ENCODE measurements around the gene LILRA5. TPM values are rescaled to one million over a fixed set of nuclear protein-coding genes. Genes with fewer than 3 reads are reported as not detected.
A peak's percentile ranks its signal among the peaks of the same experiment; 100 is the strongest.

LILRA5 gene
- total RNA-seq, 1 experiment from 2014 or later, result not detected

GRCh38 chr19:54271106-54271505 lies 41.9 kb downstream of the LILRA5 start:
- ChIA-PET POLR2A (ENCODE audit: low non-redundant PET) (no interaction called here), CTCF (no interaction called here)
- H3K9me3 ChIP-seq (ENCODE audit: low read depth, low read length, poor library complexity, severe bottlenecking), result no peaks in the 10 kb centered on the region
- TF ChIP-seq EZH2 (IDR thresholded peaks at IDR 0.05; ENCODE audit: borderline replicate concordance, low read depth, low read length, poor library complexity, severe bottlenecking), result no peak
- no peak for TF ChIP-seq CTCF (conservative IDR thresholded peaks at IDR 0.05; ENCODE audit: low read depth, low read length)
- no peak for DNase-seq (ENCODE audit: low spot score)
- no peaks in the 10 kb centered on the region for H3K4me1 ChIP-seq (ENCODE audit: insufficient read depth, low read length, poor library complexity, severe bottlenecking)
- H3K27ac ChIP-seq (ENCODE audit: low read depth, low read length, poor library complexity, severe bottlenecking), result no peak overlapping the region
- BruUV-seq (replicated peaks), result no TSS peak
- H3K27me3 ChIP-seq (replicated peaks; ENCODE audit: insufficient read depth, low read depth, low read length, poor library complexity), result peaks cover 35% of the 10 kb centered on the region
- no peaks in the 10 kb centered on the region for H3K36me3 ChIP-seq (ENCODE audit: insufficient read depth, low read length, poor library complexity, severe bottlenecking)
- intact Hi-C loops (cut with micrococcal nuclease; ENCODE audit: unreplicated experiment), result no loop called here
- no peak overlapping the region for H3K4me3 ChIP-seq (ENCODE audit: low read depth, low read length, poor library complexity, severe bottlenecking)

DNA sequence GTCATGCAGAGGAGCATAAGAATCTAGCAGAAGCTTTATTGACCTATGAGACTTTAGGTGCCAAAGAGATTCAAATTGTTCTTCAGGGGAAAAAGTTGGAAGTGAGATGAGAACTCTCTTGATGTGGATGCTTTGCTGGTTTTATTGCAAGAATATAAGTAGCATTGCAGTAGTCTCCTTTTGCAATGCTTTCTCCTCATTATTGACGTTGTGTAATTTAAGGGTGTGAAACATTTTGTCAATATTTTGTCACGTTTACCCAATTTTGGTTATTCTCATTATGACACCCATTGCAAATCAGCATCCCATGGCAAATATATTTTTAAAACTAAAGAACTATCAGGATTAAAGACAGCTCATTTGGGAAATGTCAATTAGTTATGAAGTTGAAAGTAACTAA lies 44.0 kb downstream of the LILRA5 start:
- intact Hi-C loops (cut with micrococcal nuclease; ENCODE audit: unreplicated experiment), result no loop called here
- H3K9me3 ChIP-seq (ENCODE audit: low read depth, low read length, poor library complexity, severe bottlenecking), result no peaks in the 10 kb centered on the region
- H3K4me3 ChIP-seq (ENCODE audit: low read depth, low read length, poor library complexity, severe bottlenecking), result no peak overlapping the region
- no TSS peak for BruUV-seq (replicated peaks)
- CTCF ChIA-PET, result no interaction called here
- no peak for TF ChIP-seq CTCF (conservative IDR thresholded peaks at IDR 0.05; ENCODE audit: low read depth, low read length)
- TF ChIP-seq EZH2 (IDR thresholded peaks at IDR 0.05; ENCODE audit: borderline replicate concordance, low read depth, low read length, poor library complexity, severe bottlenecking), result no peak
- H3K4me1 ChIP-seq (ENCODE audit: insufficient read depth, low read length, poor library complexity, severe bottlenecking), result no peaks in the 10 kb centered on the region
- no peak for DNase-seq (ENCODE audit: low spot score)
- H3K27ac ChIP-seq (ENCODE audit: low read depth, low read length, poor library complexity, severe bottlenecking), result no peak overlapping the region
- POLR2A ChIA-PET (ENCODE audit: low non-redundant PET), result no interaction called here
- no peaks in the 10 kb centered on the region for H3K36me3 ChIP-seq (ENCODE audit: insufficient read depth, low read length, poor library complexity, severe bottlenecking)
- peaks cover 23% of the 10 kb centered on the region for H3K27me3 ChIP-seq (replicated peaks; ENCODE audit: insufficient read depth, low read depth, low read length, poor library complexity)

DNA sequence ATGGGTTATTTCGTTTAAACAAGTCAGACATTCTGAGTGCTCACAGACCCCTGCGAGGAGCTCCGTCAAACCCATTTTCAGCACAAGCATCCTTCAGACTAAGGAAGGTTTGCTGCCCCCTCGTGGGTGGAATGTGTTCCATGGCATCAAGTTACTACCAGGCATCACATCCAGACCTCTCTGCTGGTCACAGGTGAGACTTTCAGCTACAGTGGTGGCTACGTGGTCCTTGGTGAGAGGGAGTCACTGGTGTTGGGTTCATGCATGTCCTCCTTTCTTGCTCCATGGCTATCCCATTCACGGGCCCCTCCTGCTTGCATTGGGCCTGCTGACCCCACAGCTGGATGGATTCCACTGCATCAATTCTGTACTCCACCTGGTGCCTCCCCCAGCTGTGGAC lies 46.8 kb downstream of the LILRA5 start:
- BruUV-seq (replicated peaks), result no TSS peak
- TF ChIP-seq EZH2 (IDR thresholded peaks at IDR 0.05; ENCODE audit: borderline replicate concordance, low read depth, low read length, poor library complexity, severe bottlenecking), result no peak
- TF ChIP-seq CTCF (conservative IDR thresholded peaks at IDR 0.05; ENCODE audit: low read depth, low read length), result peak; percentile 77
- Histone ChIP-seq H3K9me3 (ENCODE audit: low read depth, low read length, poor library complexity, severe bottlenecking) (no peaks in the 10 kb centered on the region), H3K27ac (ENCODE audit: low read depth, low read length, poor library complexity, severe bottlenecking) (no peak overlapping the region), H3K4me1 (ENCODE audit: insufficient read depth, low read length, poor library complexity, severe bottlenecking) (no peaks in the 10 kb centered on the region), H3K4me3 (ENCODE audit: low read depth, low read length, poor library complexity, severe bottlenecking) (no peak overlapping the region), H3K27me3 (replicated peaks; ENCODE audit: insufficient read depth, low read depth, low read length, poor library complexity) (peaks cover 15% of the 10 kb centered on the region), H3K36me3 (ENCODE audit: insufficient read depth, low read length, poor library complexity, severe bottlenecking) (no peaks in the 10 kb centered on the region)
- DNase-seq (ENCODE audit: low spot score), result peak; percentile 76
- ChIA-PET CTCF (interaction anchor here (0.5 to 1.1 kb wide), 6 partner anchors 9 to 446 kb away, joined by 3 to 5 read pairs (median 3); partner anchors contain the start of genes CNOT3 and LILRB5), POLR2A (ENCODE audit: low non-redundant PET) (no interaction called here)
- intact Hi-C loops (cut with micrococcal nuclease; ENCODE audit: unreplicated experiment), result no loop called here
